Brain microvascular endothelial cell (primary cell): ENCODE results near the gene CFAP74.

Source experiments
- DNase-seq: peaks from one replicate; pipeline ENCODE4 v3.0.0-alpha.2; 2020
- H3K27ac ChIP-seq: fragments of 250-450 bp; sonication (Bioruptor Pico); 2 replicates; pipeline ENCODE4 v1.5.1; 2020; ENCODE audit warnings: mild to moderate bottlenecking, moderate library complexity
- H3K27me3 ChIP-seq: fragments of 250-450 bp; sonication (Bioruptor Pico); replicated peaks from 2 replicates; pipeline ENCODE4 v1.5.1; 2020; ENCODE audit warnings: mild to moderate bottlenecking
- H3K36me3 ChIP-seq: fragments of 250-450 bp; sonication (Bioruptor Pico); replicated peaks from 2 replicates; pipeline ENCODE4 v1.5.1; 2020; ENCODE audit warnings: mild to moderate bottlenecking
- H3K4me3 ChIP-seq: 2 replicates; pipeline ENCODE4 v1.5.1; 2011; ENCODE audit warnings: low read depth, mild to moderate bottlenecking, control low read depth, low read length, moderate library complexity
- in situ Hi-C: cut with HindIII; loops from 2 replicates; pipeline ENCODE4 v1.10.0; 2017; ENCODE audit warnings: low sequenced_read_pairs, low pct_ligation_motif_present
- TF ChIP-seq, protein P1 (sequence below): IDR thresholded peaks from 2 replicates; pipeline ENCODE4 v1.5.1; 2011; ENCODE audit warnings: low read depth, mild to moderate bottlenecking, moderate library complexity, low read length, control low read depth, inconsistent platforms; ENCODE audit errors: missing control alignments

CFAP74 gene

DNA sequence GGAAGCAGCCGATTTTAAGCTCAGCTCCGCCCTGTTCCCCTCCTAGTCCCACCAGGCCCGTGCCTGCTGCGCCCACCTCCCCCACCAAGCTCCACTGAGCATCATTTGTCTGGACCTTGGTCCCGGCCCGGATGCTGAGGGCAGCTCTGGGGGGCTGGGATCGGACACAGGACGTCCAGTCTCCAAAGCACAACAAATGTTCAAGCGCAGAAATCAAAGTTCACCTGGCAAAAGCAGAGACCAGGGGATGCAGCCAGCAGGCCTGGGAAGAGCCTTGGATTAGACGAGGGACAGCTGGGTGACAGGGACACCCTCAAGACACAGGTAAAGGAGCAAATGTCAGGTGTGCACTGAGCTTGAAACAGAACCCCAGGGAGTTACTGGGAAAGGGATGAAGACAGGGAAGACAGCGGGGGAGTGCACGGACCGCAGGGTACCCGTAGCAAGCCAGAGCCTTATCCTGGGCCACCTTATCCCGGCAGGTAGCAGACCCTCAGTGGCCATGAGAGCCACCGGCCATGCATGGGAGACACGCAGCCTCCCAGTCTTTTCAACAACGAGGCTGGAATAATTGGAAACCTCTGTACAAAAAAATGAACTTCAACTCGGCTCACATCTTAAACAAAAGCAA lies 62.3 kb downstream of the CFAP74 start:
- no peak for DNase-seq
- TF ChIP-seq, protein P1, sequence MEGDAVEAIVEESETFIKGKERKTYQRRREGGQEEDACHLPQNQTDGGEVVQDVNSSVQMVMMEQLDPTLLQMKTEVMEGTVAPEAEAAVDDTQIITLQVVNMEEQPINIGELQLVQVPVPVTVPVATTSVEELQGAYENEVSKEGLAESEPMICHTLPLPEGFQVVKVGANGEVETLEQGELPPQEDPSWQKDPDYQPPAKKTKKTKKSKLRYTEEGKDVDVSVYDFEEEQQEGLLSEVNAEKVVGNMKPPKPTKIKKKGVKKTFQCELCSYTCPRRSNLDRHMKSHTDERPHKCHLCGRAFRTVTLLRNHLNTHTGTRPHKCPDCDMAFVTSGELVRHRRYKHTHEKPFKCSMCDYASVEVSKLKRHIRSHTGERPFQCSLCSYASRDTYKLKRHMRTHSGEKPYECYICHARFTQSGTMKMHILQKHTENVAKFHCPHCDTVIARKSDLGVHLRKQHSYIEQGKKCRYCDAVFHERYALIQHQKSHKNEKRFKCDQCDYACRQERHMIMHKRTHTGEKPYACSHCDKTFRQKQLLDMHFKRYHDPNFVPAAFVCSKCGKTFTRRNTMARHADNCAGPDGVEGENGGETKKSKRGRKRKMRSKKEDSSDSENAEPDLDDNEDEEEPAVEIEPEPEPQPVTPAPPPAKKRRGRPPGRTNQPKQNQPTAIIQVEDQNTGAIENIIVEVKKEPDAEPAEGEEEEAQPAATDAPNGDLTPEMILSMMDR: no peak
- Histone ChIP-seq H3K27me3 (peaks cover 14% of the 10 kb centered on the region), H3K36me3 (no peaks in the 10 kb centered on the region), H3K4me3 (no peak overlapping the region), H3K27ac (no peak overlapping the region)
- in situ Hi-C loops: no loop called here

DNA sequence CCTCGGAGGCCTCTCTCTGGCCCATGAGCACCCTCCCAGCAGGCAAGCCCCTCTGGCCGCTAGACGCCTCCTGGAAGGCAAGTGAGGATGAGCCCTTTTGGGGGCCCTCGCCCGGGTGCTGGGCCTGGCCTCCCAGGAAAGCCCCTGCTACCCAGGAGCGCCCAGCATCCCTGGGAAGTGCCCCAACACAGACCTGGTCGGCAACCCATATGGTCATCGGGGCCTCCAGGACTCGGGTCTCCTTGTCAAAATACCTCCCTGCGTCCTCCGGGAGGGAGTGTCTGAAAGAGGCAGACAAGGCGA lies 63.5 kb downstream of the CFAP74 start:
- no peak for DNase-seq
- Histone ChIP-seq H3K4me3 (no peak overlapping the region), H3K27ac (no peak overlapping the region), H3K36me3 (no peaks in the 10 kb centered on the region), H3K27me3 (peaks cover 14% of the 10 kb centered on the region)
- in situ Hi-C loops: no loop called here
- TF ChIP-seq, protein P1: no peak

DNA sequence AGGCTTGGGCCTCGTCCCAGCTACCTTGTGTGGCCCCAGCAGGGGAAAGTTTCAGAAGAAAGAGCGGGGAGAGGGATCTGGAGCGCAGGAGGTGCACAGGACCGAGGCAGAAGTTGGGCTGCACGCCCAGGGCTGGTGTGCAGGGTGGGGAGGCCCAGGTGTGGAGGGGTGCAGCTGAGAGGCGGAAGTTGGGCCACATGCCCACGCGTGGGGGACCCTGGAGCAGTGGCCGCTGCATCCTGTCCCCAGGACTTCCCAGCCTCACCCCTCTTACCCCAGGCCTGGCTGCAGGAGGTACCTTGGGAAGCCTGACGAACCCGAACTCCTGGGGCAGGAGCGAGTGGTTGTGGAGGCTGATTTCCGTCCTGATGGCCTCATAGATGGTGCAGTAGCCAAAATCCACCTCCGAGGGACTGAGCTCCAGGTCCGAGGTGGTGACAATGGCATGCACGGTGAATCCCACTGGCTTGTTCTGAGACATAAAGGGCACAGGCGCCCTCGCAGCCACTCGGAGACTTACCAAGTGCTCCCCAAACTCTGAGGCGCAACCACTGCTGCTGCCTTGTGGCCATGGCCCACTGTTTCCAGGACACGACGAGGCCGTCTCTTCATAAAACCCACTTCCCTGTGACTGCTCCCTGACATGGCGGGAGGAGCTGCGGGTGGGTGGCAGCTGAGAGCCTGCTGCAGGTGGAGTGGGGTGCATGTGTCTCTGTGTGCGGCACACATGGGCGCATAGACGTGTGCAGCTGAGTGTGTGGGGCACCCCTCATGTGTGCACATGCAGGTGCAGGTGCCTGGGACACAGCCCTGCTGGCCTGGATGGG lies 64.1 kb downstream of the CFAP74 start:
- H3K36me3 ChIP-seq: no peaks in the 10 kb centered on the region
- no peak overlapping the region for H3K27ac ChIP-seq
- peaks cover 14% of the 10 kb centered on the region for H3K27me3 ChIP-seq
- H3K4me3 ChIP-seq: no peak overlapping the region
- DNase-seq: no peak
- TF ChIP-seq, protein P1: no peak
- in situ Hi-C loops: no loop called here

DNA sequence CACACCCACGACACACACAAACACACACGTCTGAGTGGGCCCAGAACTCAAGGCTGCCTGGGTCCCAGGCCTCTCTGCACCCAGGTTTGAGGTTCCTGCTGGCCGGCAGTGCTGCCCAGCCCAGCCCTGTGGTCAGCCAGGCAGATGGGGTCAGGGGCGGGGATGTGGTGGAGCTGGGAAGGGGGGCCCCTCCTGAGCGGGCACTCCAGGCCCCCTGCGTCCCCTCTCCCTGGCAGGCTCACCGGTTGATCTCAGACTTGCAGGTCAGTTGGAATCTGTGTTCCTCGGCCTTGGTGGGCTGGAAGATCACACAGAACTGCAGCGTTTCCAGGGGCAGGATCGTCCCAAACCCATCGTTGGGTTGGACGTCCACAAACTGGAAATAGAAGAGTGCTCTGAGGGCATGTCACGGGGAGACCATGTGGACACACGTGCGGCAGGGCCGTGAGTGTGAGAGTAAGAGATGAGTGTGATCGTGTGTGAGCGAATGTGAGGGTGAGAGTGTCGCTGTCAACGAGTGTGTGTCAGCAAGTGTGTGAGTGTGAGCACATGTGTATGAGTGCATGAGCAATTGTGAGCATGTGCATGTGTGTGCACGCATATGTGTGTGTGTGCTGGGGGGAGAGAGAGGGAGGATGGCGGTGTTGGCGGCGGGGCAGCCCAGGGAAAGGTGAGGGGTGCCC lies 64.8 kb downstream of the CFAP74 start:
- no peaks in the 10 kb centered on the region for H3K36me3 ChIP-seq

DNA sequence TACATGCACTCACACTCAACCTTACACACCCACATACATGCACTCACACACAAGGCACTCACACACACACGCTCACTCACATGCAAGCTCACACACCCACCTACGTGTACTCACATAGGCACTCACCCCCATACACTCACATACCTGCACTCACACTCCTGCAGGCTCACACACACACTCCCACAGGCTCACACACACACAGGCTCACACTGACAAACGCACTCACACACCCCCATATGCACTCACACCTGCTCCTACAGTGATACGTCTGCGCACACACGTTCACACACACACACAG lies 65.4 kb downstream of the CFAP74 start:
- no peak overlapping the region for H3K27ac ChIP-seq
- in situ Hi-C loops: no loop called here
- no peak overlapping the region for H3K4me3 ChIP-seq
- TF ChIP-seq, protein P1: no peak
- no peak for DNase-seq
- H3K27me3 ChIP-seq: peaks cover 14% of the 10 kb centered on the region
- no peaks in the 10 kb centered on the region for H3K36me3 ChIP-seq

More for the DNA sequence above, 64.8 kb downstream of the CFAP74 start:
- TF ChIP-seq, protein P1: no peak
- Histone ChIP-seq H3K4me3 (no peak overlapping the region), H3K27ac (no peak overlapping the region), H3K27me3 (peaks cover 14% of the 10 kb centered on the region)
- no peak for DNase-seq
- in situ Hi-C loops: no loop called here
